ENCODE results near the gene RARA.
A peak's percentile ranks its signal among the peaks of the same experiment; 100 is the strongest.

The RARA gene

DNA sequence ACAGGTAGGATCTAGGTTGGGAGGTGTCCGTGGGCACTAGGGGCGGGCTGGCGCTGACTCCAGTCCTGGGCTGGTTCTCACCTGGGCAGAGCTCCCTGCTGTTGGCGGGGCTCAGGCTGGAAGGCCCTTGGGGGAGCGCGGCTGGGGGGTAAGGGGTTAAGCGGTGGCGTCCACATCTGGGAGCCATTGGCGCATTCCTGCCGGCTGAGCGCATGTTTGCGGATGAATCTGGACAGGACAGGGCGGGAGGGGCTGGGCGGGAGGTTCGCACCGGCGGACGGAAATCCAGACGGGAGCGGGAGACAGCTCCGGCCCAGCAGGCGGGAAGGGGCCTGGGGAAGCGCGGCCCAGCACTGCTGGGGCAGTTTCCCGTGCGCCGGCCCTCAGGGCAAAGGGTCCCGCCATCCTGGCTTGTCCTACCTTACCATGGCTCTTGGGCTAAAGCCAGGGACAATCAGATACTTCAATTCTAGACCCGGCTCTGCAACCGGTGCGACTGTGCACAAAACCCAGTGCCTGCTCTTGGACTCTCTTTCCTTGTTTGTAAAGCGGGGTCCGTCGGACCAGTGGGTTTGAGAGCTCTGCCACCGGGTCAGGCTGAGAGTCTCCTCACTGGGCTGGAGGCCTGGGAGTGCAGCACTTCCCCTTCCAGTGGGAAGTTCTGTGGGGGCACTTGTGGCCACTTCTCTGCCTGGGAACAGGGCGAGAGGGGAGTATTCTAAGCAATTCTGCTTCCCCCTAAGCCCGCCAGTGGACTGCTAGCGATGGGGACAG is 7.8 kb downstream of the RARA start:
- no peak for DNase-seq

DNA sequence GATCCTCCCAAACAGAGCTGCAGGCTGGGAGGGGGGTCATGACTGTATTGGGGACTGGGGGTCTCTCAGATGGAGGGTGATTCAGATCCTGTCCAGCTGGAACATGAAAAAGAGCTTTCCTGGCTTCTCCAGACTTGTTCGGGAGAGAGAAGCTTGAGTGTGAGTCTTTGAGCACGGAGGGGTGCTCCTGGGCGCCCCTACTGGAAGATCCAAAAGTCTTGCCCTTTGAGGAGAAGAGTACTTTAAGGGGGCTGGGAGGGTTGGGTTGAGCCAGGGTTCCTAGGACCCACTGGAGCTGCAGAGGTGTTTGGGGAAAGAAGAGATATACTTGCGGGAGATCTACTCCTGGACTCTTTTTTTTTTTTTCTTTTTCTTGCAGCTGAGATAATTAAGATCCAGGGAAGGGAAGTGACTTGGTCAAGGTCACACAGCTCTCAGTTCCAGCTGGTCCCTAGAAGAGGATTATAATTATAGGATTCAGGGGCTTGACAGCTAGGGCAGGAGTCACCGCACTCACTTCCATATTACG is 8.4 kb downstream of the RARA start:
- no peak for DNase-seq

DNA sequence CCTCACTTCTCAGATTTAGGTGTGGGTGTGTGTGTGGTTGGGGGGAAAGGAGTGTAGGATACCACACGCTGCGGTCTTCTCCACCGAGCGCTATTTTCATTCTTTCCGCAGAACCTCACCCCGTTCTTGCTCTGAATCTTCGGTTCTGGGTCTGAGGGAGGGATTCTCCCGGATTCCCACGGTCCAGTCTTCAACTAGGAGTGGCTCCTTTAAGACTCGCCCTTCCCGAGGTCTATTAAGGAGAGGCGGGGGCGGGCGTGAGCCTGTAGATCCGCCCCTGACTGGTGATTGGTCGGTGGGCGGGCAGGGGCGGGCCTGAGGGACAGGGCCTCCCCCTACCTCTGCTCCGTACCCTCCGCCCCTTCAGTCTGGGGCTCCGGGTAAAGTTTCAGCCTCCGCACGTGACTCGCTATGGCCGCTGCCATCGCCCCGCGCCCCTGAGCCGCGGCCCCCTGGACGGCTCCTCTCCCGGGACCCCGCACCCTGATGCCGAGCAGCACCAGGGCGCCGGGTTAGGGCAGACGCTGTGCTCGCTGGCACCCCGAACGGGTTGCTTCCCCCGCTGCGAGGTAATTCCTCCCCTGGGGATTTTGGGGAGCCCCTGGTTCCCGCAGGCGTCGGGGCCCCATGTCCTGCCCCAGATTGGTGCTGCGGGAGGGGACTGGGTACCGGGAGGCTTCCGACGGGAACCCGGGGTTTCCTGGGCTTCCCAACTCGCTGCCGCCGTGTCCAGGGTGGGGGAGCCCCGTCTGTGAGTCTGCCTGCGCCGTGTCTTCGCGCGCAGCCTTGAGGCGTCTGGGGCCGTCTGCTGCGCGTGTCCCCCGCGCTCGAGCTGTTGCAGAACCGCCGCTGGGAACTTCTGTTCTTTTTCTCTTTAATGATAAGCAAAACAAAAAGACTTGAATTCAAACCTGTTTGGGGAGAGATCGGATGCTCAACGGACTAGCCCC is 9.2 kb downstream of the RARA start:
- DNase-seq = peak; percentile 81

DNA sequence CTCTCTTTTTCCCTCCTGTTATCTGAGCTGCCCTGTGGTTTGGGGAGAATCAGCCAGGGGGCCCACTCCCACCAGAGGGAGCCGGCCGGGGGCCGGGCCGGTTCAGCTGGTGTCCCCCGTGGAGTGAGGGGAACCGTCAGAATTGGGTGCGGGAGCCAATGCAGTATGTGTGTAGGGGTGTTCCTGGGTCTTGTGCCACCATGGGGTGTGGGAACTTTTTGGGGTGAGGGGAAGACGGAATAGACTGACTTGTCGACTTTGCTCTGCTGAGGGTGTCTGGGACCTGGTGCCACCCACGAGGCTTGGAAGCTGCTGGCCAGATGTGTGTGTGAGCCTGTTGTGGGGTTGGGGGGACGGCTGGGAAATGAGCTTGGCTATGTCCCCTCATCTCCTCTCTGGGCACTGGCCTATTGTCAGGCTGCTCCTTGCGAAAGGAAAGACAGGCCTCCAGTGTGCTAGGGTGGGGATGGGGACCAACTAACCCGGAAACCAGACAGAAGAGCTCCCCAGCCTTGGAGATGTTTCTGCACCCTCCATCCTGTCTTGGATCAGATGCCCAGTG is 9.9 kb downstream of the RARA start:
- no peak for DNase-seq

DNA sequence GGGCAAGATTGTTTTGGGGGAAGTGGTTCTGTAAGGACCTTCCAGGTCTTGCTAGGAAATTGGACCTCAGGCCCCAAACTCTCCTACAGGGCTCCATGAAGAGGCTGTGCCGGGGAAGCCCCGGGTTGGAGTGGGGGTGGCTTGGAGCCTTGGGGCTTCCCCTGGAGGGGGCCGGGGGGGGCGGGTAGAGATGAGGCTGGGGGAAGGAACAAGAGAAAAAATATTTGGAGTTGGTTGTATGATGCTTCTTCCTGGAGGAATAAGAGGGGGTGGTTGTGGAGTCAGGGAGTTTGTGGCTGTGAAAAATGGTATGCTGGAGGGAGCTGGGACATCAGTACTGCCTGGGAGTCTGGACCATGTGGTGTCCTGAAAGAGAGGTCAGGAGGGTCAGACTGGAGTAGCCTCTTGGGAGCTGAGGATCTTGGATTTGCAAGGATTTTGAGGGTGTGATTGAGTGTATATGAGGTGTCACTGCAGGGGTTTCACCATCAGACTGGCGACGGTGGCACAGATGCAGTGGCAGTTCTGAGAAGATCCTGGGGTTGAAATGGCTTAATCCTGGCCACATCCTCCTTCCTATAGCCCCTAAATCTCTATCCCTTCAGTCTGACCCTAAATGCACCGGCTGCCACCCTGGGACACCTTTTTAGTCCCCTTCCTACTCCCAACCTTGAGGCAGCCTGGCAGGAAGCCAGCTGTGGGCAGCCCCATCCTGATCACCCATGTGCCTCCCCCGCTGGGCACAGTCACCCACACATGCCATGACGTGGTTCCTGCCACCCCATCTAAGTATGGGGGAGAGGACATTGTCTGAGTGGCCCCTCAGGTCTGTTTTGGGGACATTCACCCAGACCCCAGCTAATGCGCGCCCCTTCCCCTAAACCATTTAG is 10.9 kb downstream of the RARA start:
- DNase-seq = no peak

DNA sequence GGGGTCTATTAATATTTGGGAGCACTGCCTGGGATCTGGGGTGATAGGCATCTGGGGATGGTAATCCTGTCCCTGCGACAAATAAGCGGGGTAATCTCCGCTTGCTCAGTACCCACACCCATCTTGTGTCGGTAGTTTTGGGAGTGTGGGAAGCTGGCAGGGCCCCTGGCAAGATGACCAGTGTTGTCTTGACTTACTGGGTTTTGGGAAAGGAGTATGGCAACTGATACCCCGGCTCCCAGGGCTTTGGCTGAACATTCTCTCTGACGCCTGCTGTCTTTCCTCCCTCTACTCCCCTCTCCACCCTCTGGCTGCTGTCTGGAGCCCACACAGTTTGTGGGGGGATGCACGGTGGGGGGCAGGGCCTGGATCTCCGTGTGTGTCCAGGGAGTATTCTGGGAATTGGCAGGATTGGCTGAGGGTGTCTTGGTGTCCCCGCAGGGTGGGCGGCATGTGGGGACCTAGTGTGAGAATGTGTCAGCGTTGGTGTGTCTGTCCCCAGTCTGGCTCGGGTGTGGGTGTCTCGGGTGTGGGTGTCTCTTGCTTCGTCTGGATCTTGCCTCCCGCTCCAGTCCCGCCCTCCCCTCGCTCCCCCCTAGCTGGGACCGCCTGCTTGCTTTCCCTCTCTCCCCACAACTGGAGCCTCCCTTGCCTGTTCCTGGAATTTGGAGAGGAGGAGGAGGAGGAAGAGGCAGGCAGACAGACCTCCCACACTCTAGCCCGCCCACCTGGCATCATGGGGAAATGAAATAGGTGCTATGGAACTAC is 12.0 kb downstream of the RARA start:
- DNase-seq = no peak

DNA sequence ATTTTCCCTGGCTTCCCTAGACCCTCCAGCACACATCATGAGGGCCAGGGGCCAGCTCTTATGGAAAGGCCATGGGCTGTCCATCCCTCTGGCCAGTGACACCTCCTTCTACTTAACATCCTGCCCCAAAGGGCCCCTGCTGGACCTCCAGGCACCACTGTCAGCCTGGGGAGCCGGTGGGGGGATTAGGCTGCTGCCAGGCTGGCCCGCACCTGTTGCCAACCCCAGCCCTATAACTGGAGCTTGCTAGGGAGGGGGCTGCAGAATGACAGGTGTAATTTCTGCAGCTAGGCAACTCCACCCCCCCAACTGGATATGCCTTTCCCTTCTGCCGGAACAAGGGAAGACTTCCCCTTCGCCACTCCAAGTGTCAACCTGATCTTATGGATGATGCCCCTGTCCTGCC is 12.5 kb downstream of the RARA start:
- no peak for DNase-seq

DNA sequence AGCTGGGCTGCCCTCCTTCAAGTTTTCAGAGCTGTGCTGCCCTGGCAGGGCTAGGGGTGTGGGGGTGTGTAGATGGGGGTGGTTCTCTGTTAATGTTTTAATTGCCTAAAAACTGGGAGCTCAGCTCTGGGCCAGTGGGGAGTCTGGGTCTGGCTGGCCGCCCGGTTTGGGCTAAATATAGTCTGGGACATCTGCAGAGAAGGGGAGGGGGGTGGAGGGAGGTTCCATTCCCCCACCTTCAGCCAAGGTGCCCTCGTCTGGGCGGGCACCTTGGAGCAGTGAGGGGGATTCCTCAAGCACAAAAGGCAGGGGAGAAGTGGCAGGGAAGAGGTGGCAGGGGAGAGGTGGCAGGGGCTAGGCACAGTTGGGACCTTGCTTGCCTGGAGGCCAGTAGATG is 13.0 kb downstream of the RARA start:
- no peak for DNase-seq

DNA sequence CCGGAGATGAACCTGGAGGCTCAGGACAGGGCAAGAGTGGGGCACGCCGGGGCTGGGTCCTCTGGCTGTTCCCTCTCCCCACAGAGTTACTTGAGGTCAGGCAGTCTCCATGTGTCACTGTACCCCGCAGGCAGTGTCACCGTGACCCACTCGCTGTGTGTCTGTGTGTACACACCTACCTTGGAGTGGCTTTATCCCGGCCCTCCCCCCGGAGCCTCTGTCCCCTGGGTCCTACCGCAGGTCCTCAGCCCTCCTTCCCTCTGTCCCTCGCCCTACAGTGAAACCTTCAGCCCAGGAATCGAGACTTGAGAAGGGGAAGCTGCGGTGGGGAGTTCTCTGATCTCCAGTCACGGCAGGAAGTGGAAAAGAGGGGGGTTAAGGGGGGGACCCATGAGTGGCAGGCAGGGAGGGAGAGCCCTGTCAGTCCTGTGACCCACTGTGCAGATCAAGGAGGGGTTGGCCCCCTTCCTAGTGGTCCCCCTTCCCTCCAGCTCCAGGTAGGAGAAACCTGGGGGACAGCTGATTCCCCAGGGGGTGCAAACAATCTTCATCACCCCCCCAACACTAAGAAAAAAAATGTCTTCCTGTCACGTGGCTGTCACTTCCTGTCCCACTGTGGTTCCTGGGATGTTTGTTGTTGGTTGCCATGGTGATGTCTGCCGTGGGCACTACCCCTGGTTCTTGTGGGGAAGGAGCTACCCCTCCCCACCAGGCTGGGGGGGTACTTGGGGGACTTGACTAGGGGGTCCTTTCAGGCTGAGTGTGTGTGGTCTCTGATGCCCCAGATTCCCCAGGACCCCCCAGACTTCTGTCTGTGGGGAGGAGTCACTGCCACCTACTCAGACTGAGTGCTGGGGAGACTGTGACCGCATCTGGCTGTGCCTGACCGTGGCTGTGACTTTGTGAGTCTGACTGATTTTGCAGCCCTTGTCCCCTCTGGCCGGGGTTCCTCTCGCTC is 13.7 kb downstream of the RARA start:
- no peak for DNase-seq

DNA sequence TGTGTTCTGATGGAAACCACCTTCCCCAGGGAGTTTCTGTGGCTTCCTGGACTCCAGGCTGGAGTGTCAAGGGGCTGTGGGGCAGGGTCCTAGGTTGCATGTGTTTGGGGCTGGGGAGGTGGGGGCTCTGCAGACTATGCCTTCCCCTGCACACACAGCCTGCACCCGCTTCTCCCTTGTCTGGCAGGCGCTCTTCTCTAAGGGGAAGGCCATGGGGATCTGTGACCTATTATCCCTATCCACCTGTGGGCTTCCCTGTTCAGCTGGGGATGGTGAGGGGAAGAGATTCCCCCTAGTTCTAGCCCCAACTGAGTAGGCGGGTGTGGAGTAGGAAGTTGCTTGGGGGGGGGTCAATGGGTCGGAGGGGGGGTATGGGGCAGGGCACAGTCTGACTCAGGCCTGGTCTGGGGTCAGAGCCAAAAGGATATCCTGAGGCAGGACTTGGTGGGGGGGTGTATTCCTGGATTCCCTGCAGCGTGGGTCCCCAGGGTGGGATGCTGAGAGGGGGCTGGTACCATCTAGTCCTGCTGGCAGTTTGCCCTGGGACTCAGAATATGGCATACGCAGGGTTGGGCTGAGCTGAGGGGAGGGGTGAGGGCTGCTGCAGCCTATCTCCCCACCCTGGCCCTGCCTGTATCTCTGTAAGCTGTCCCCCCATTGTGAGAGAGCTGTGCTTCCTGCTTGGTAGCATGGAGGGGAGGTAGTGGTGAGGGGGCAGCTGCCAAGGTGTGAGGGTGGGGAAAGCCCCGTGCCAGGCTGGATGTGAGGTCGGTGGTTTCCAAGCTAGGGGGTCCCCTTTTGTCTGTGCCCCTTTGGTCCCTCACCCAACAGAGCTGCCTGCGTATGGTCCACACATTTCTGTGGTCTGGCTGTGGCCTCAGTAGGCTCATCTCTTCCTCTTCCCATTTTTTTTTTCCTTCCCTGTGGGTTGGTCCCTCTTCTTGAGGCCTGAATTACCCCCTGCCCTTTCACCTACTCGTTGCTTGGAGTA is 14.7 kb downstream of the RARA start:
- DNase-seq = no peak

DNA sequence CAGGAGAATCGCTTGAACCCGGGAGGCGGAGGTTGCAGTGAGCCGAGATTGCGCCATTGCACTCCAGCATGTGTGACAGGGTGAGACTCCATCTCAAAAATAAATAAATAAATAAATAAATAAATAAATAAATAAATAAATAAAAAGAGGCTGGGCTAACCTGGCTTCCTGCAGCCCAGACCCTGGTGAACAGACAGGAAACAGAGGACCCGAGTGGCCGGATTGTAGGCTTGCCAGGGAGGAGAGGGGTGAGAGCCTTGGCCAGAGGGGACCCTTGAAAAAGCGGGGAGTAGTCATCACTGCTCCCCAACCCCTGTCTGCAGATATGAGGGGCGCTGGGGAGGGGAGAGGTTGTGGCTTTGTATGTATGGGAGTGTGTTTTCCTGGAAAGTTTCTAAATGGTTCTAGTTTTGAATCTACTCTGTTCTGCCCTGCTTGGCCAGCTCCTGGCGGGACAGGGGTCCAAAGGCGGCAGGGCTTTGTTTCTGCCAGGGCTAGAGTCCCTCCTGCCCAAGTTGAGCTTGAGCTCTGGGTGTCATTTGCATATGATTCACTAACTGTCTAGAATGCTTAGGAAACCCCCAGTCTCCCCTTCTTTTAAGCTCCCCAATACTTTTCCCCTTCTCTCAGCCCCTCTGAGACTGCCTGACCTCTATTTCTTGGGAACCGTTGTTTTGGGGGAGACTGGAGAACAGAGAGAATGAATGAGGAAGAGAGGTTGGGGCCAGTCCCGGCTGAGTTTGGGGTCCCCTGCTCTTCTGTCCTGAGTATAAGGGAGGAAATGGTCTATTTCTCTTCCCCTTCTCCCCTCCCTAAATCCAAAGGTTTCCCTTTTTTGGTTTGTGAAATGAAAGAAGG is 16.4 kb downstream of the RARA start:
- DNase-seq = no peak

DNA sequence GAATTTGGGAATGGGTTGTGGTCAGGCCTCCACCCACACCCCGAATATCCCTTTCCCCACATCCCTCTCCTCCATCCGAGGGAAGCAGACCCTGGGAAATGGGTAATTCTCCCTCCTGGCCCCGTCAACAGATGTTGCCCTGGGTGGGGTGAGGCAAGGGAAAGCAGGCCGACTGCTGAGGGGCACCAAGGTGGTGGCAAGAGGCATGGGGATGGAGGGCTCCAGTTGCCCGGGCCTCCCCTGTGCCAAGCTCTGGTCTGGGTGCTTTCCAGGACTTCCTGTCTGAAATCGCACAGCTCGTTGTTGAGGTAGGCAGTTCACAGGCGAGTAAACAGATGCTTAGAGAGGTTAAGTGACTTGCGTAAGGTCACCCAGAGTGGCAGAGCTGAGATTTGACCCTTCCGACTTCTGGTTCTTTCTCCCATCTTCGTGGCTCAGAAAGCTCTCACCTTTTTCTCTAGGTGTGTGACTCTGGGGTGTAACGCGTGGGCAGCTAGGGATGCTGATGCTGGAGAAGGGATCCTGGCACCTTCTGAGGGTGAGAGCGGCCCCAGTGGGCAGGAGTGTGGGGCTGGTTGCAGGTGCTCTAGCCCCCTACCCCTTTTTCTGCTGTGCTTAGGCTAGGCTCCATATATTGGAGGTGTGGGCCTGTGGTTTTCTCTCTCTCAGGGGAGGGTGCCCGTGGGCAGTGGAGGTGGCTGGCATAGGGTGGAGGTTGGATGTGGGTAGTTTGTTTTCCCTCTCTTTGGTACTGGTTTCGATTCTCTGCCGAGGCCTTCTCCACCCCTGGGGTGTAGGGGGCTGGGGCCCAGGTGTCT is 17.2 kb downstream of the RARA start:
- DNase-seq = no peak

DNA sequence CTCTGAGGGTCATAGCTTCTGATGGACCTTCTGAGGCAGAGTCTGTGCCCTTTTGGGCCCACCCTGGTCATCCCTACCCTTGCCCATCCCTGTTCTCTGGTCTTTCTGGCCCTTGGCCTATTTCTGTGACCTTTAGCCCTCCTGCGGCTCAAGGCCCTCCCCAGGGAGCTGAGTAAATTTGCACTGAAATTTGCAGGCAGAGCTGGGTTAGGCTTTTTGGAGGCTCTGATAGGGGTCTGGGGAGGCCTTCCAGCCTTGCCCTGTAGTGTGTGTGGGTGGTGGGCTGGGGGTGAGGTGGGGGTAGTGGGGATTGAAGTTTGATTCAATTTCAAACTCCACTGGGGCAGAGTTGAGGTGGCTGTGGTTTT is 17.8 kb downstream of the RARA start:
- no peak for DNase-seq

DNA sequence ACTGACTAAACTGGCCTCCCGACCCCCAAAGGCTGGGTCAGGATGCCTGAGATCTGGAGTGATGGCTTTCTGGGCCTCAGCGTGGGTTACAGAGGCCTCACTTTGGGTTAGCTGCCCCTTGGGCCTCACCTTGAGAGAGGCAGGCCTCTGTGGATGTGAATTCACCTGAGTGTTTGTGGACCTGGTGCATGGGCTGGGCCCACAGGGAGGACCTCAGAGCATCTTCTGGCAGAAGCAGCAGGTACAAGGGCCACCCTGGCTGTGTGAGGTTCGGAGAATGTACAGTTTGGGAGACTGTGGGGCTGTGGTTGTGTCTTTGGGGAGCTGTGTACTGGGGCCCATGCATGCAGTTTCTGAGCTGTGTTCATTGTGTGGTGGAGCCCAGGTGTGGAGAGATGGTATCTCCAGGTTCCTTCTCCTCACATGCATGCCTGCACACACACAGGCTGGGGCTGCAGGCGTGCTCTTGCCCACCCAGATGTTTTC is 18.3 kb downstream of the RARA start:
- no peak for DNase-seq

DNA sequence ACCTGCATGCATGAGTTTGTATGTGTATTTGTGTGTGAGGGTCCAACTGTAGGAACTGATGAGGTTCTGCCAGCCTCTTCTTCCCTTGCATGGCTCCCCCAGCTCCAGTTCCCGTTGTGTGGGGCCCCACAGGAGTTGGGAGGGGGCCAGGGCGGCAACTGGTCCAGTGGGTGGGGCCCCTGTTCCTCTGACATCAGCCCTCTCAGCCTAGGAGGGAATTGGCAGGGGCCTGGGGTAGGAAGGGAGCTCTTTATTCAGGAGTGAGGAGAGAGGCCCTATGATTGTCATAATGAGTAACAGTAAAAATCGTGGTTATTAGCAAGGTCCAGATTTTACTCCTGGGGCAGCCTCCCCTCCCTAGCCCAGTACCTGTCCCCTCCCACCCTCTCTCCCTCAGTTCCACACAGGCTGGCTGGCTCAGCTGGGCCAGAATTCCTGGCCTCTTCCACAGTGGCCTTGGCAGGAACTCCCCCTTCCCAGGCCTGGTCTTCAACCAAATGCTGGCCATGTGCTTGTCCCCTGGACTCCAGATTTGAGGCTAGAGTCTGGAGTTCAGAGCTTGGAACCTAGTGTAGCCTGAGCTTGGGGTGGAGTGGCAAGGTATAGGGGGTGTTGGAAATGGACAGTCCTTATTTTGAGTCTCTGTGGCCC is 18.9 kb downstream of the RARA start:
- no peak for DNase-seq

DNA sequence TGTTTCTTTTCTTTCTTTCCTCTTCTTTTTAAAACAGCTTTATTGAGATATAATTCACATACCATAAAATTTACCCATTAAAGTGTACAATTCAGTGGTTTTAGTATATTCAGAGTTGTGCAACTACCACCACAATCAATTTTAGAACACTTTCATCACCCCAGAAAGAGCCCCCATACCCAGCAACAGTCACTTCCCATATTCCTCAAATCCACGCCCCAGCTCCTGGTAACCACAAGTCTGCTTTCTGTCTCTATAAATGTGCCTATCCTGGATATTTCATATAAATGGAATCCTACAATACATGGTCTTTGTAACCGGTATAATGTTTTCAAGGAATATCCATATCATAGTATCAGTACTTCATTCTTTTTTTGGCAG is 19.4 kb downstream of the RARA start:
- DNase-seq = no peak
